HPDE6-E6E7 (cell line): ENCODE data around the gene ZZZ3.
A peak's percentile ranks its signal among the peaks of the same experiment; 100 is the strongest.
"Not testable (repeated sequence)": the region's sequence is repeated elsewhere in the genome, so short reads cannot be mapped to it uniquely, and the experiment has no call there.

ENCODE experiments used
- DNase-seq: peaks from one replicate; pipeline ENCODE4 v3.0.0; 2011; ENCODE audit warnings: missing footprints; ENCODE audit errors: extremely low spot score

ZZZ3 gene

DNA sequence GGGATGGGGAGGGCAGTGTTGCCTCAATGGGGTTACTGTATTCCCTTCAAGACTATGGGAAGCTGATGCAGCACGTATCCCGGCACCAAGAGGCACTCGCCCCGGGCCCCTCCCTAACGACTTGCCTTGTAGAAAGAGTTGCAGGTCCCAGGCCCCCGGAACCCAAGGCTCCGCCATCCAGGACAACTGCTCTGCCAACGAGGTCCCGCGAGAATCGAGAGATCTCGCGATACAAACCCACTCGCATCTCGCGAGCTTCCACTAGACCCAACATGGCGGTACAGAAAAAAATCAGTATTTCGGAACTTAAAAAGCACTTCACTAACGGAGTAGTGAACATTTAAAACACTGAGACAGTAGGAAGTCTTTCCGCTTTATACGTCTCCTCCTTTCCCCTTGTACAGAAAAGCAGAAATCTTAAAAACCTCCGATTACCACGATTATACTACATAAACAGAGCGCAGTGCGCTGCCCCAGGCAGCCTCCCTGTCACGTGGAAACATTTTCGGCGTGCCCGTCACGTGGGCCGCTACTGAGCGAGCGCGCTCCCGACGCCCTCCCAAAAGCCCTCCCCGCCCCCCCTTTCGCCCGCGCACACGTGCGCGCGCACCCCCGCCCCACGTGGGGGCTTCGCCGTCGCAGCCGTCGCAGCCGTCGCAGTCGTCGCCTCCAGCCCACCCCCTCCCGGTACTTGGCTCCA lies at the start of gene ZZZ3:
ZZZ3 (minus strand) TSS at position 199 of the 700 bp plus-strand sequence. CDS start 49,304 bp downstream, outside the sequence.
- DNase-seq = peak; percentile 71

- no peak for DNase-seq
These were observed 49.6 kb upstream of the ZZZ3 start for GRCh38 chr1:77732090-77732489.

DNA sequence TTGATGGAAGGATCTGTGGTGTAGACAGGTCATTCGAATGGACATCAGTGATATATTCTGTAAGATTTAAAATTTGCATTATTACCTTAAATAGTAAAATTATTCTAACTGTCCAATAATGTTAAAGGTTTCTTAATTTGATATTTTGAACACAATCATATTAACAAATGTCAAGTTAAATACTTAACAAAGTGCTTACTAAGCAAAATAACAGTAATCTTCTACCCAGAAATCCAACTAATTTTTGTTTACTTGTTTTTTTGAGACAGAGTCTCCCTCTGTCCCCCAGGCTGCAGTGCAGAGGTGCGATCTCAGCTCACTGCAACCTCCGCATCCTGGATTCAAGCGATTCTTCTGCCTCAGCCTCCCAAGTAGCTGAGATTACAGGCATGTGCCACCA lies 43.2 kb upstream of the ZZZ3 start:
- no peak for DNase-seq

DNA sequence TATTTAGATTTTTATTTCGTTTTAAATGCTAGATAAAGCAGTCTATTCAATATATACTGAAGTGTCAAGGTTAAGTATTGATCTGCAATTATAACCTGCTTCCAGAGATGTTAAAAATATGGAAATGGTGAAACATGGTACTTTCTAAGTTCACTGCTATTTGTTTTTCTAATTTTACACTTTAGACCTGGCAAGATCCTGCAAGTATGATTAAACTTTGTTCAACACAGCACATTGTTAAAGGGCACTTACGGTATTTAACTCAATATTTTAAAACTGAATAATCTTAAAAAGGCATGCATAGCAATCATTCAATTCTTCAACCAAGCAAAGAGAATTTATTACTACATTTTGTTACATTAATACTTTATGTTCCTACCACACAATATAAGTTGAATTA lies 35.7 kb upstream of the ZZZ3 start:
- no peak for DNase-seq

DNA sequence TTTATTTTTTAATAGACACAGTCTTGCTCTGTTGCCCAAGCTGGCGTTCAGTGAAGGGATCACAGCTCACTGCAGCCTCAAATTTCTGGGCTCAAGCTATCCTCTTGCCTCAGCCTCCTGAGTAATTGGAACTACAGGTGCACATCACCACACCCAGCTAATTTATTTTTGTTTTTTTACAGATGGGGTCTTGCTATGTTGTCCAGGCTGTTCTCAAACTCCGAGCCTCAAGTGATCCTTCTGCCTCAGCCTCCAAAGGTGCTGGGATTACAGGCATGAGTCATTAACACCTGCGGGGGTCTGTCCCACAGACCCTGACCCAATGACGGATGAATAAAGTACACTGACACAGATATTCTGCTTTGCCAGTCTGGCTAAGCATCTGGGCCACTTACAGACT lies 33.6 kb upstream of the ZZZ3 start:
- DNase-seq = no peak

GRCh38 chr1:77709727-77710126 lies 27.3 kb upstream of the ZZZ3 start:
- DNase-seq = no peak

GRCh38 chr1:77706321-77706720 lies 23.9 kb upstream of the ZZZ3 start:
- DNase-seq = no peak

DNA sequence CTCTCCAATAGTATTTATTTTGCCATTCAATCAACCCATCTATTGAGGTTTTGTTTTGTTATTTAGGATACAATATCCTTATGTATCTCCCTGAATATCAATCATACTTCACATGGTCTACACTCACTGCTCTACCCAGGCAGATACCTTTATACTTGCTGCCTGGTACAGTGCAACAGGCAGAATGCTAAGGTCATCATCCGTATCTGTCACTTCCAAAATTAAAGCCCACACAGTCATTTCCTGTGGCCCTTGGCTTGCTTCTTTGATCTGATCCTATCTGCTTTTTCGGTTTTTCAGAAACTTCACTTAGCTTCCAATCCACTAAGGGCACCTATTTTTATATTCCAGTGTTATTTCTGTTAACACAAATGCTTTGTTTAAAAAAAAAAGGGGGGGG lies 22.3 kb upstream of the ZZZ3 start:
- DNase-seq = no peak

- not testable (repeated sequence) for DNase-seq
These were observed 17.2 kb upstream of the ZZZ3 start for GRCh38 chr1:77699673-77700072.

DNA sequence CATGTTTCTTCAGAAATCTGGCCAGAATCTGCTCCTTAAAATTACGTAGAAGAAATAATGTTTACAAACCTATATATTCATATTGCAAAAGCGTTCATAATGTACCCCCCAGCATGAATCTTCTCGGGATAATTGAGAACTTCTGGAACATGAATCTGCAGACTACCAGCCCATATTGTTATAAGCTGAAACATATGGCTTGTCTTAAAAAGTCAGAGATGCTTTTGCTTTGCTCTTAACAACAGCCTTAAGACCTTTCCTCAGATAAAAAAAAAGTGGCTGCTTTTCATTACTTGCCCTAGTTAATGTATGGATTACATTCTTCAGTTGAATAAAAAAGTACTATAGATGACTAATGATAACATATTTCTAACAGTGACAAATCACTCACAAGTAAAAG lies 15.0 kb upstream of the ZZZ3 start:
- no peak for DNase-seq

DNA sequence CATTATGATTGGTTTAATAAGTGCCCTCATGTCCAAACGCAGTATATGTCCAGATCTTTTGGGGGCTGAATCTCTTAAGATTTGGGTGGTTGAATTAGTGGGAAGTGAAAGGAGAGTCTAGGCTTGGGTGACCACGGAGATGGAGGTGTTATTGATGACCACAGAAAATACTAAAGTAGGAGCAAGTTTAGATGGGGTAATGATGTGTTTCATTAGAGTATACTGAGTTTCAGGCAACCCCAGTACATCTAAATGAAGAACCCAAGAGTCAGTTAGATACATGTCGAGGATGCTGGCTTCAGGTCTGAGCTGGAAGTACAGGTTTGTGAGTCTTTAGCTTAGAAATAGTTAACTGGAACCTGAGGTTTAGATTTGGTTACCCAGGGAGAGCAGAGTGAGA lies 6.5 kb upstream of the ZZZ3 start:
- no peak for DNase-seq

- DNase-seq = no peak
These were observed 5.1 kb upstream of the ZZZ3 start for GRCh38 chr1:77687519-77687906.

DNA sequence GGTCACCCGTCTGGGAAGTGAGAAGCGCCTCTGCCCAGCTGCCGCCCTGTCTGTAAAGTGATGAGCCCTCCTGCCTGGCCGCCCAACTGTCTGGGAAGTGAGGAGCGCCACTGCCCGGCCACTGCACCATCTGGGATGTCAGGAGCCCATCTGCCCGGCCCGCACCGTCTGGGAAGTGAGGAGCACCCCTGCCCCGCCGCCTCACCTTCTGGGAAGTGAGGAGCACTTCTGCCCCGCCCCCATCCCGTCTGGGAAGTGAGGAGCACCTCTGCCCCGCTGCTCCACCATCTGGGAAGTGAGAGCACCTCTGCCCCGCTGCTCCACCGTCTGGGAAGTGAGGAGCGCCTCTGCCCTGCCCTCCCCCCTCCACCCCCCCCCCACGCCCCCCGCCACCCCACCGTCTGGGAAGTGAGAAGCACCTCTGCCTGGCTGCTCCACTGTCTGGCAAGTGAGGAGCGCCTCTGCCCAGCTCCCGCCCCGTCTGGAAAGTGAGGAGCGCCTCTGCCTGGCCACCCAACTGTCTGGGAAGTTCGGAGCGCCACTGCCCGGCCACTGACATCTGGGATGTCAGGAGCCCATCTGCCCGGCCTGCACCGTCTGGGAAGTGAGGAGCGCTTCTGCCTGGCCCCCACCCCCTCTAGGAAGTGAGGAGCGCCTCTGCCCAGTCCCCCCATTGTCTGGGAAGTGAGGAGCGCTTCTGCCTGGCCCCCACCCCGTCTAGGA lies 4.5 kb upstream of the ZZZ3 start:
- DNase-seq = no peak

DNA sequence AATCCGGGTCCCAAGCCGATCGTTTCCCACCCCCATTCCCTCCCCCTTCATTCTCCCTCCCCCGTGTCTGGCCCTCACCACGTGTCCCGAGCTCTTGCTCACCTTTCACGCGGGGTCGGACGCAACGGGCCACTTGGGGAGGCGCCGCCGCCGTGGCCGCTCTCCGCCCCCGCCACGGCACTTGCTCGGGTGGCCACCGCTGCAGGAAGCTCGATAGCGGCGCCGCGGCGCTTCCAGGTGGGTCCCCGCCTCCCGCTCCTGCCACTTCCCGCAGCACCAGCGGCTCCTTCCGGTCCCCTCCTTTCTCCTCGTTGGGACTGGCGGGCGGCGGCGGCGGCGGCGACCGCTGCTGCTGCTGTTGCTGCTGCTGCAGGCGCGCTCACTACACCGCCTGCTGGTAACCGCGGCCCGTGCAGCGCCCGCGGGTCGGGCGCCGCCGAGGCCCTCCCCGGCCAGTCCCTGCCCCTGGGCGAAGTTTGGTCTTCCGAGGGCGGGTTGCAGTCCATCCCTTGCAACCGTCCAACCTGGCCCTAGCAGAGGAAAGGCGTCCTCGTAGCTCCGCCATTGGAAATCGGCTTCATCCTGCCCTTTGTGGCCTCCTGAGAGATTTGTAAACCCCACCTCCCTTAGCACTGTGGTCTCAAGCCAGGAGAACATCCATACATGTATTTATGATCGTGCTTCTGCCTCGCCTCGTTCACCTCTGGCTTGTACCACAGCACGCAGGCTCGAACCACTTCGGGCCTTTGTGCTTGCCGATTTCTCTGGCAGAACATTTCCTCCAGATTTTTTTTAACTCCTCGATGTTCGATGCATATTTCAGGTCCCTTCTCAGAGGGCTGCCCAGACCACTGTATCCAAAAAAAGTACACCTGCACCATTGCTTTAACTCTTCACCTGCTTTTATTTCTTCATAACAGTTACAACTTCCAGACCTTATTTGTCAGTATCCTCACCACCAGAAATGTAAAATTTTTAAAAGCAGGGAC lies 996 bp upstream of the ZZZ3 start:
- DNase-seq = peak; percentile 79

DNA sequence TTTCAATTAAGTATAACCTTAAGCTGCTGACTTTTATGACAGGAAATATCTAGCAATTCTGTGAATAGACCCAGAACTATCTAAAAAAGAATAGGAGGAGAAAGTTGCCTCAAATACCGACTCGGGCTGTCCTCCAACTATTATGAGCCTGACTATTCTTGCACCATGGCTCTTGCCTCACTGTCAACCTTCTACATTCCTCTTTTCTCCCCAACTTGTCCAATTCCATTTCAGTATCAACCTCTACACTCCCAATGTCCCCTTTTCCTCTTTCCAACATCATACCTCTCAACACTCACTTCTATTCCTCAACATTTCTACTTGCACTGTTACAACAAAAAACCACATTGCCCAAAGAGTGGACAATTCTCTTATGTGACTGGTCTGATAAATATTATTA lies 2.3 kb downstream of the ZZZ3 start:
- no peak for DNase-seq

DNA sequence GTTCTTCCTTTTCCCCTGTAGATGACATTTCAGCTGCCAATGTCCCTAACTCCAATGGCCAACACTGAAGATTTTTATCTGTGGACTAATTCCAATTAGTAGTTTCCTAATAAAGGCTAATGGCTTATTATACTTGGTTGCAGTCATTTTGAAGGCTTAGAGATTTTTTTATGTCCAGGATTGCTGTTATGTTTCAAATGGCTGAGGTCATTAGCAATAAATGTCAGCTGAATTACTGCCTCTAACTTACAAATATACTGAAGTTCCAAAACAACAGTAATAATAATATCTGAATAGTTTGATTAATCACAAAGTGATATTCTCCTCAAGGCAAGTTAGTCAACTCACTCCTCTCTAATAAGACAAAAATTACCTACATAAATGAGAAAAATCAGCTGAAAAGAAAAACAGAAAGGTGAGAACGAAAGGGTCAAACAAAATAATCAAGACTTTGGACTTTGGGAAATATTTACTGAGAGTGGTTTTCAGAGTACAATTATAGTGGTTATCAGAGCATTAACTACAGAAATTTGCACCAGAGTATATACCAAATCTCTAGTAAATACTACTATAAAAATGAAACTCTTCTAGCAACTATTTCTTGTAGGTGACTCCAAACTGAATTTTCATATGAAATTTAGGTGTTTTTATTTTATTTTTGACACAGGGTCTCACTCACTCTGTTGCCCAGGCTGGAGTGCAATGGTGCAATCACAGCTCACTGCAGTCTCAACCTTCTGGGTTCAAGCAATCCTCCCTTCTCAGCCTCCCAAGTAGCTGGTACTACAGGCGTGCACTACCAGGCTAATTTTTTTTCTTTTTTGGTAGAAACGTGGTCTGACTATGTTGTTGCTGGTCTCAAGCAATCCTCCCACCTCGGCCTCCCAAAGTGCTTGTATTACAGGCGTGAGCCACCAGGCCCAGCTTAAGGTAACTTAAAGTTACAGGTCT lies 3.5 kb downstream of the ZZZ3 start:
- DNase-seq = no peak

DNA sequence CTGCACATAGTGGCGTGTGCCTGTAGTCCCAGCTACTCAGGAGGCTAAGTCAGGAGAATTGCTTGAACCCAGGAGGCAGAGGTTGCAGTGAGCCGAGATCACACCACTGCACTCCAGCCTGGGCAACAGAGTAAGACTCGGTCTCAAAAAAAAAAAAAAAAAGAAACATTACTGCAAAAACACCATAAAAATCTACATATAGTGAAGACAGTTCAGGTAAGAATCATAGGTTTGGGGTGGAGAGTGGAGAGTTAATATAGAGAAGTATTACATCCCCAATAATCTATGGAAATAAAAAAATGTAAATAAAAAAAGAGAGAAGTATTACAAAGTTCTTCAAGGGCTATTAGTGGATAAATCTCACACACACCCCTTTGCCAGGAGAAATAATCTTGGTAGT lies 7.7 kb downstream of the ZZZ3 start:
- not testable (repeated sequence) for DNase-seq

DNA sequence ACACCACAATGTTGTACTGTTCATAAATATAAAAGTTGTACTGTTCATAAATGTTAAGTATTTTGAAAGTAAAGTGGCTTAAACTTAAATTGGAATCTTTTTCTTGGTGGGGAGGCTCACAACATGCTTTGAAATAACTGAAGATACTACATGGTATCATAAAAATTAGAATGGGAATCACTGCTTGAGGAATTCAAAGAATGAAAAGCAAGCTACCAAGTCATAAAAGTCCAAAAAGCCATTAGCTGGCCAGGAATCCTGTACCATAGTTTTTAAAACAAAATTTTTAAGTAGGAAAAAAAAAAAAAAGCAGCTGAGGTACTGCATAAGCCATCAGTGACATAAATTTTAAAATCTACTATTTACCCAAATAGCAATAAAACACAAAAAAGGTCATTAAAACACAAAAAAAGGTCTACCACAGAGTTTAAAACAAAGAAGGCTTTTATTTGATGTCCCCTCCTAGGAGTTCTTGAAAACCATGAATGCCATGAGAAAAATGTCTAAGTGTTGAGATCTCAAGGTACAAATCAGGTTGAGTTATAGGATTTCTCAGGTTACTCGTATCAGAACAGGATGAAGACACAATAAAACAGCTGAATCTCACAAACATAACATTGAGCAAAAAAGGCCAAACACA lies 8.6 kb downstream of the ZZZ3 start:
- no peak for DNase-seq

- no peak for DNase-seq
These were observed 9.4 kb downstream of the ZZZ3 start for GRCh38 chr1:77673030-77673429.

DNA sequence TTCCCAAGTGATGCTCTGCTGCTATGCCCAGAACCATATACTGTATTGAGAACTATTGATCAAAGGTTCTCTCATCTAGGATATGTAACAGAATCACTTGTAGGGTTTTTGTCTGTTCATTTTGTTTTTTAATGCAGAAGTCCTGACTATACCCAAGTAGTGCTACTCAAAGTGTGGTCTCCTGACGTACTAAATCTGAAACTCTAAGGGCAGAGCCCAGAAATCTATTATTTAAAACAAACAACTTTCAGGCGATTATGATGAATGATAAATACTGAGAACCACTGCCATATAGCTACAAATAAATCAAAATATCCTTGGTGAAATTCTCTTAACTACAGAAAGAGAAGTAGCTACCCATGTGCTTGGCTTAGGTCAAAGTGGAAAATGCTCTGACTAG lies 10.1 kb downstream of the ZZZ3 start:
- no peak for DNase-seq

DNA sequence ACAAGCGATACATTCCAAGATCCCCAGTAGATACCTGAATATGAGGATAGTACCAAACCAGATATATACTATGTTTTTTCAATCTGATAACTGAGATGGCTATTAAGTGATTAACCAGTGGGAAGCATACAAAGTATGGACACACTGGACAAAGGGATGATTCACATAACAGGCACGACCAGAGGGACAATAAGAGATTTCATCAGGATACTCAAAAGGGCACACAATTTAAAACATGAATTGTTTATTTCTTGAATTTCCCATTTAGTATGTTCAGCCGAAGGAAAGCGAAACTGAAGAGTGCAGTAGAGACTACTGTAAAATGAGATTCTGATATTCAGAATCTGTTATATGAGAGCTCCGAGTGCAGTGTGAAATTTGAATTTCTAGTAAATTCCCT lies 10.6 kb downstream of the ZZZ3 start:
- no peak for DNase-seq
